Mucosa of descending colon (tissue), 3 donors: ENCODE results near the gene DNAJC16. TPM values are rescaled to one million over a fixed set of nuclear protein-coding genes. Genes with fewer than 3 reads are reported as not detected.

ENCODE experiments used
- ATAC-seq: fragments of 200-7000 bp; cut with Tn5 transposase; one replicate; pipeline ENCODE4 v1.9.1; 2020; ENCODE audit warnings: mild to moderate bottlenecking, moderate library complexity
- DNase-seq, 3 donors: peaks; one replicate each; pipeline ENCODE4 v3.0.0-alpha.2; 2020
- H3K36me3 ChIP-seq: fragments of 200-600 bp; one replicate; pipeline ENCODE4 v1.8.0; 2021; ENCODE audit warnings: low read depth, mild to moderate bottlenecking
- H3K4me1 ChIP-seq: fragments of 200-600 bp; one replicate; pipeline ENCODE4 v1.8.0; 2021; ENCODE audit warnings: low read depth, mild to moderate bottlenecking
- H3K4me3 ChIP-seq: fragments of 200-600 bp; one replicate; pipeline ENCODE4 v1.8.0; 2021; ENCODE audit warnings: mild to moderate bottlenecking
- H3K9me3 ChIP-seq: fragments of 200-600 bp; one replicate; pipeline ENCODE4 v1.8.0; 2021; ENCODE audit warnings: mild to moderate bottlenecking
- intact Hi-C, 2 donors: fragments of 100-400 bp; cut with DNase I in 1 of 2; cut with micrococcal nuclease in 1 of 2; formaldehyde crosslinking; loops; one replicate each; pipeline versions ENCODE4 v1.11.0 to v1.11.1; 2022; cut with DNase I, micrococcal nuclease
- total RNA-seq, 3 donors: library from RNA; stranded (reverse); fragmentation: NEBNext Ultra II Directional in 2 of 3; extraction: Animal tissue kit (Norgen Biotek cat#: 25700) in 2 of 3; gene quantifications; one replicate each; pipeline versions ENCODE4 v1.2.1 to v1.2.4, GENCODE V29; 2021 to 2023
- TF ChIP-seq, protein P1 (sequence below): fragments of 200-600 bp; IDR thresholded peaks from one replicate; pipeline ENCODE4 v1.8.0; 2022; ENCODE audit warnings: antibody characterized with exemption, mild to moderate bottlenecking
- donor health status: DM: no; HTN: no; CAD: no; lungs with moderate emphysema.
- donor health status: DM: no; HTN: no; CAD: no.
- donor health status: DM: no; HTN: yes; CAD: no.

The DNAJC16 gene
- total RNA-seq, 3 donors from 2014 or later: 23.7 to 27.7 (median 23.8) TPM

DNA sequence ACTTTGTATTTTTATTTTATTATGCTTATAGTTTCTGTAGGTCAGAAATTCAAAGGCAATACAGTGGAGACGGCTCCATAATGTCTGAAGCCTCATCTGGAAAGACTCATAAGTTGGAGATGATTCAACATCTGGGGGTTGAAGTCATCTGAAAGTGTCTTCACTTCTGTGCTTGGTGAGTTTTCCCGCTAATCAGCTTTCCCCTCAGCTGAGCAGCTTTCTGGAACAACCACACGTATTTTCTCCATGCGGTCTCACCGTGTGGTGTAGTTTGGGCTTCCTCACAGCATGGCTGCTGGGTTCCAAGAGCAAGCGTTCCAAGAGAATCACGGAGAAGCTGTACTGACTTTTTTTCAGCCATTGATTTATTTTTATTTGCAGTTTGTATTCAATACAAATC, 83.0 kb downstream of the DNAJC16 start:
- intact Hi-C loops: no loop called here
- no peak for DNase-seq
- Histone ChIP-seq H3K9me3 (no peaks in the 10 kb centered on the region), H3K4me1 (no peaks in the 10 kb centered on the region), H3K36me3 (no peaks in the 10 kb centered on the region), H3K4me3 (no peak overlapping the region)
- ATAC-seq: no peak
- TF ChIP-seq, protein P1, sequence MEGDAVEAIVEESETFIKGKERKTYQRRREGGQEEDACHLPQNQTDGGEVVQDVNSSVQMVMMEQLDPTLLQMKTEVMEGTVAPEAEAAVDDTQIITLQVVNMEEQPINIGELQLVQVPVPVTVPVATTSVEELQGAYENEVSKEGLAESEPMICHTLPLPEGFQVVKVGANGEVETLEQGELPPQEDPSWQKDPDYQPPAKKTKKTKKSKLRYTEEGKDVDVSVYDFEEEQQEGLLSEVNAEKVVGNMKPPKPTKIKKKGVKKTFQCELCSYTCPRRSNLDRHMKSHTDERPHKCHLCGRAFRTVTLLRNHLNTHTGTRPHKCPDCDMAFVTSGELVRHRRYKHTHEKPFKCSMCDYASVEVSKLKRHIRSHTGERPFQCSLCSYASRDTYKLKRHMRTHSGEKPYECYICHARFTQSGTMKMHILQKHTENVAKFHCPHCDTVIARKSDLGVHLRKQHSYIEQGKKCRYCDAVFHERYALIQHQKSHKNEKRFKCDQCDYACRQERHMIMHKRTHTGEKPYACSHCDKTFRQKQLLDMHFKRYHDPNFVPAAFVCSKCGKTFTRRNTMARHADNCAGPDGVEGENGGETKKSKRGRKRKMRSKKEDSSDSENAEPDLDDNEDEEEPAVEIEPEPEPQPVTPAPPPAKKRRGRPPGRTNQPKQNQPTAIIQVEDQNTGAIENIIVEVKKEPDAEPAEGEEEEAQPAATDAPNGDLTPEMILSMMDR: no peak

DNA sequence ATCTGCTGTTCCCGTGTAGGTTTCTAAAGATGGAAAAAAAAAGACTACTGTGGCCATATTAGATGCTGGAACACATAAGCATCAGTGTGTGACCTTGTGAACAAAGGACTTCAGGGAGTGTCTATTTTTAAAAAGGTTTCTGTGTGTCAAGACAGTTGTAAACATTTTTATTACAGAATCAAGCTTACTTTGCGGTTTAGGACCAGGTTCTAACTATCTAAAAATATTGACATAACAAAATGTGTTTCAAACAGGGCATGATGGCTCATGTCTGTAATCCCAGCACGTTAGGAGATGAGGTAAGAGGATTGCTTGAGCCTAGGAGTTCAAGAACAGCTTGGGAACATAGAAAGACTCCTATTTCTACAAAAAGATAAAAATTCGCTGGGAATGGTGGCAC, 83.5 kb downstream of the DNAJC16 start:
- intact Hi-C loops: no loop called here
- Histone ChIP-seq H3K36me3 (no peaks in the 10 kb centered on the region), H3K9me3 (no peaks in the 10 kb centered on the region), H3K4me3 (no peak overlapping the region), H3K4me1 (no peaks in the 10 kb centered on the region)
- DNase-seq (no peak), ATAC-seq (peak; percentile 12)
- TF ChIP-seq, protein P1: no peak

DNA sequence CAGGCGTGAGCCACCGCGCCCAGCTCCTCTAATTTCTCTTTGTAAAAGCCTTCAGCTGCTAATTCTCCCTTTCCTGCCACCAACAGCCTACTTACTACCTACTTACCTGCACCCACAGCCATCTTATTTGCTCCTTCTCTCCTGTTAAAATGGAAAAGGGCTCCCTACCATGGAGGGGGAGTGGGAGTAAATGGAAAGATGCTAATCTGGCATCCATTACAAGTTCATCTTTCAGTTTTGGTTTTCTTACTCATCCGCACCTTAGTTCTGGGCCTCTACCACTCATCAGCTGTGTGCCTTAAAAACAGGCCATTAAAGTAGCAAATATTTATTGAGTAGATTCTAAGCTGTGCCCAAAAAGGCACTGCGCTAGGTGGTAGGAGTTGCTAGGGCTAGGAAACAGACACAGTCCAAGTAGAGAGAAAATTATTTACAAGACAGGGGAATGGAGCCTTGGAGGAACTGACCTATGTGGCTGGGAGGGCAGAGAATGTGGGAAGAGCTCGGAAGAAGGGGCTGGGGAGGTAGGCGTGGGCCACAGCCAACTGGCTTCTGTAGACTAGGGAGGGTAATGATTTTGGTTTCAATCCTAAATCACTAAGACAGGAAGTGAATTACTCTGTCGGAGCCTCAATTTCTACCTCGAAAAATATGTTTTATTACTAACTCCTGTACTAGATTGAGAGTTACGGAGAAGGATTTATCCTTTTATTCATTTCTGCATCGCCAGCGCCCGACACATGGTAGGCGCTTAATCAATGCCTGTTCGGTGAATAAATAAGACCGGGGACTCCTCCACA, 89.9 kb downstream of the DNAJC16 start:
- DNase-seq: peak in 2 of 3 donors; percentile 29 to 58
- no peaks in the 10 kb centered on the region for H3K36me3 ChIP-seq
- peak overlapping the region; percentile 94 for H3K4me3 ChIP-seq
- TF ChIP-seq, protein P1: no peak
- no peaks in the 10 kb centered on the region for H3K9me3 ChIP-seq
- intact Hi-C loops: no loop called here
- ATAC-seq: peak; percentile 6
- peaks cover 28% of the 10 kb centered on the region for H3K4me1 ChIP-seq

DNA sequence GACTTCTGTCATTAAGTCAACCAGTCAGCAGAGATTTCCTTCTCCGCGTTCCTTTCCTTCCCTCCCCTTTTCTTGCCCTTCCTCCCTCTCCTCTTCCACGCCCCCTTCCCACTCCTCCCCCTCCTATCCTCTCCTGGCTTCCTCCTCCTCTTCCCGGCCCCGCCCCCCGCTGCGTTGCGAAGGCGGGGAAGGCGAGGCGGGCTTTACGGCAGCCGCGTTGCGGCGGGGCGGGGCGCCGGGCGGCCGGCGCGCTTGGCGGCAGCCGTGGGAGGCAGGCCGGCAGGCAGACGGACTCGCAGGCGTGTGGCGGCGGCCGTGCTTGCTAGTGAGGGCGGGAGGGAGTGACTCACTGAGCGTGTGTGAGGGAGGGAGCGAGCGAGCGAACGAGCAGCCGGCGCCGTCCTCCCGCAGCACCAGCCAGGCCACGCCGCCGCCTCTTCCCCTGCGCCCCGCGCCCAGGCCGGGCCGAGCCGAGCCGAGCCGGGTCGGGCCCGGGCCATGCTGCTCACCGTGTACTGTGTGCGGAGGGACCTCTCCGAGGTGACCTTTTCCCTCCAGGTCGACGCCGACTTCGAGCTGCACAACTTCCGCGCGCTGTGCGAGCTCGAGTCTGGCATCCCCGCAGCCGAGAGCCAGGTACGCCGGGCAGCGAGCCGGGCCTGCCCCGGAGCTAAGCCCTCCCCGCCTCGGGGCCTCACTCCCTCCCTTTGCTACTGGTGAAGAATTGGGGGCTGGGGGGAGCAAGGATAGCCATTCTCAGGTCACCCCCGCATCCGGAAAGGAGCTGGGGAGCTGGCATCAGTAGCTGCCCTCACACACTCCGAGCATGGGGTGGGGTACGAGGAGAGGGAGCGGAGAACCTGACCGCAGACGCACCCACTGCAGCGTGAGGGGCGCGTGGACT, 90.8 kb downstream of the DNAJC16 start, which contains the start of gene DDI2:
Gene DDI2, plus strand, starts transcription at position 286 of the 904 bp plus-strand sequence. Its CDS starts 213 bp downstream, at position 499.
- Histone ChIP-seq H3K36me3 (no peaks in the 10 kb centered on the region), H3K4me3 (peak within 1 kb of the TSS; percentile 94), H3K4me1 (peaks cover 32% of the 10 kb centered on the region), H3K9me3 (no peaks in the 10 kb centered on the region)
- DNase-seq (peak; percentile 97 to 98 (median 98)), ATAC-seq (peak; percentile 94)
- intact Hi-C loops: no loop called here
- TF ChIP-seq, protein P1: no peak

DNA sequence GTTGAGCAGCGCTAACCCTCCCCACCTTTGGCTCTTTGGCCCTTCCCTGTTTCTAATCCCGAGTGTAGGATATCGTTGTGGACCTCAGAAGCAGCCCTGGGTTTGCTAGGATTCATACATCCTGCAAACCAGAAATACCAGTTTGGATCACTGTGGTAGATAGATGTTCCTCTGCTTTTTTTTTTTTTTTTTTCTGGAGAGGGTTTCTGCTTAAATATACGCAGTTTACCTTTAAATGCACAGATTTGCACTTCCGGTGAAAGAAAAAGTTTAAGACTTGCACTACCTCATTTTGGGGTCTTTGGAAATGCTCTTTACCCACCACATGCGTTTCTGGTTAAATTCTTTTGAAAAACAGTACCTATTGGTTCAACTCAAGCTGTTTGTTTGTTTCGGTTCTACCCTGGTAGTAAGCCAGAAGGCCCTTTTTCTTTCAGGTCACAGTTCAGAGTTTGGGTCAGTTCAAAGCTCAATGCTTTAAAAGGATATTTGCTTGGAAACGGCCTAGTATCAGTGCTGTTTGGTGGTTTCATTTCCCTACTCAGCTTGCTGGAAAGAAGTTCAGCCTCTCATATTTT, 91.5 kb downstream of the DNAJC16 start:
- Histone ChIP-seq H3K9me3 (no peaks in the 10 kb centered on the region), H3K36me3 (no peaks in the 10 kb centered on the region), H3K4me1 (peaks cover 35% of the 10 kb centered on the region), H3K4me3 (peak overlapping the region; percentile 94)
- peak in 1 of 3 donors; percentile 24 for DNase-seq
- no peak for ATAC-seq
- TF ChIP-seq, protein P1: no peak
- intact Hi-C loops: no loop called here
